T-helper 17 cell (primary cell): ENCODE data around the gene HTR4. TPM values are rescaled to one million over a fixed set of nuclear protein-coding genes. Genes with fewer than 3 reads are reported as not detected.

ENCODE experiments used
- ATAC-seq: fragments of 150-1000 bp; cut with Tn5 transposase; 2 replicates; pipeline ENCODE4 v1.10.0; 2021; ENCODE audit warnings: mild to moderate bottlenecking, moderate library complexity
- DNase-seq, 3 donors: peaks; one replicate each; pipeline versions ENCODE4 v3.0.0 to v3.0.0-alpha.2; 2020 to 2021
- H3K9me3 ChIP-seq: one replicate; pipeline ENCODE4 v1.7.0; 2013; ENCODE audit warnings: low read length, mild to moderate bottlenecking; ENCODE audit not compliant: control insufficient read depth, poor library complexity, severe bottlenecking
- H3K27ac Mint-ChIP-seq: one replicate; pipeline ENCODE4 v1.8.0; 2022; ENCODE audit warnings: mild to moderate bottlenecking, moderate library complexity, mixed read lengths
- H3K27me3 Mint-ChIP-seq: one replicate; pipeline ENCODE4 v1.8.0; 2022; ENCODE audit warnings: mixed read lengths
- H3K36me3 Mint-ChIP-seq: one replicate; pipeline ENCODE4 v1.8.0; 2022; ENCODE audit warnings: low read depth, mixed read lengths
- H3K4me1 Mint-ChIP-seq: one replicate; pipeline ENCODE4 v1.8.0; 2022; ENCODE audit warnings: mild to moderate bottlenecking, mixed read lengths
- H3K4me3 Mint-ChIP-seq: one replicate; pipeline ENCODE4 v1.8.0; 2022; ENCODE audit warnings: mild to moderate bottlenecking, moderate library complexity, mixed read lengths
- total RNA-seq, 4 donors: library from RNA in 2 of 4; stranded (reverse) in 2 of 4; gene quantifications; one replicate each; pipeline ENCODE4 v1.2.3 and lab custom pipeline; 2022 to 2026

Gene HTR4
- total RNA-seq, 2 donors from 2014 or later, result not detected

GRCh38 chr5:148641735-148642134, 12.6 kb downstream of the HTR4 start:
- Mint-ChIP-seq H3K27ac (no peak overlapping the region), H3K4me1 (no peaks in the 10 kb centered on the region), H3K36me3 (no peaks in the 10 kb centered on the region), H3K4me3 (no peak overlapping the region), H3K27me3 (peaks cover 44% of the 10 kb centered on the region)
- ATAC-seq (no peak), DNase-seq (no peak)
- no peaks in the 10 kb centered on the region for H3K9me3 ChIP-seq

GRCh38 chr5:148640471-148640870, 13.9 kb downstream of the HTR4 start:
- Mint-ChIP-seq H3K4me3 (no peak overlapping the region), H3K27me3 (peaks cover 36% of the 10 kb centered on the region), H3K27ac (no peak overlapping the region), H3K36me3 (no peaks in the 10 kb centered on the region), H3K4me1 (no peaks in the 10 kb centered on the region)
- no peak for DNase-seq
- no peaks in the 10 kb centered on the region for H3K9me3 ChIP-seq
- no peak for ATAC-seq

- no peaks in the 10 kb centered on the region for H3K9me3 ChIP-seq
Observed at GRCh38 chr5:148639081-148639480, 15.2 kb downstream of the HTR4 start.

GRCh38 chr5:148636353-148636752, 18.0 kb downstream of the HTR4 start:
- H3K9me3 ChIP-seq, result no peaks in the 10 kb centered on the region
- H3K36me3 Mint-ChIP-seq, result no peaks in the 10 kb centered on the region
- no peak for ATAC-seq
- H3K27me3 Mint-ChIP-seq, result peaks cover 31% of the 10 kb centered on the region
- H3K4me3 Mint-ChIP-seq, result no peak overlapping the region
- no peak for DNase-seq
- no peak overlapping the region for H3K27ac Mint-ChIP-seq
- H3K4me1 Mint-ChIP-seq, result no peaks in the 10 kb centered on the region

More at GRCh38 chr5:148639081-148639480, 15.2 kb downstream of the HTR4 start:
- H3K27me3 Mint-ChIP-seq, result peaks cover 36% of the 10 kb centered on the region
- H3K36me3 Mint-ChIP-seq, result no peaks in the 10 kb centered on the region
- DNase-seq (no peak), ATAC-seq (no peak)
- H3K4me1 Mint-ChIP-seq, result no peaks in the 10 kb centered on the region
- H3K27ac Mint-ChIP-seq, result no peak overlapping the region
- H3K4me3 Mint-ChIP-seq, result no peak overlapping the region

GRCh38 chr5:148635321-148636083, 18.8 kb downstream of the HTR4 start:
- no peak overlapping the region for H3K27ac Mint-ChIP-seq
- no peak for DNase-seq
- ATAC-seq, result no peak
- no peaks in the 10 kb centered on the region for H3K9me3 ChIP-seq
- H3K4me1 Mint-ChIP-seq, result no peaks in the 10 kb centered on the region
- H3K27me3 Mint-ChIP-seq, result peaks cover 23% of the 10 kb centered on the region
- H3K36me3 Mint-ChIP-seq, result no peaks in the 10 kb centered on the region
- no peak overlapping the region for H3K4me3 Mint-ChIP-seq

- no peaks in the 10 kb centered on the region for H3K36me3 Mint-ChIP-seq
- no peaks in the 10 kb centered on the region for H3K4me1 Mint-ChIP-seq
- ATAC-seq (no peak), DNase-seq (no peak)
- no peak overlapping the region for H3K27ac Mint-ChIP-seq
- H3K27me3 Mint-ChIP-seq, result peaks cover 17% of the 10 kb centered on the region
- H3K9me3 ChIP-seq, result no peaks in the 10 kb centered on the region
- no peak overlapping the region for H3K4me3 Mint-ChIP-seq
Observed at GRCh38 chr5:148633067-148633377, 21.3 kb downstream of the HTR4 start.

GRCh38 chr5:148632255-148633066, 21.9 kb downstream of the HTR4 start:
- DNase-seq (no peak), ATAC-seq (no peak)
- Mint-ChIP-seq H3K27ac (no peak overlapping the region), H3K27me3 (peaks cover 17% of the 10 kb centered on the region), H3K4me3 (no peak overlapping the region), H3K36me3 (no peaks in the 10 kb centered on the region), H3K4me1 (no peaks in the 10 kb centered on the region)
- H3K9me3 ChIP-seq, result no peaks in the 10 kb centered on the region

GRCh38 chr5:148626986-148627385, 27.3 kb downstream of the HTR4 start:
- Mint-ChIP-seq H3K4me3 (no peak overlapping the region), H3K27me3 (peaks cover 27% of the 10 kb centered on the region), H3K27ac (no peak overlapping the region), H3K4me1 (peaks cover 7% of the 10 kb centered on the region), H3K36me3 (peaks cover 10% of the 10 kb centered on the region)
- no peak for DNase-seq
- no peaks in the 10 kb centered on the region for H3K9me3 ChIP-seq
- ATAC-seq, result no peak

- H3K36me3 Mint-ChIP-seq, result peaks cover 10% of the 10 kb centered on the region
Observed at GRCh38 chr5:148626081-148626613, 28.2 kb downstream of the HTR4 start.

GRCh38 chr5:148625250-148625649, 29.1 kb downstream of the HTR4 start:
- H3K27me3 Mint-ChIP-seq, result peaks cover 28% of the 10 kb centered on the region
- no peaks in the 10 kb centered on the region for H3K9me3 ChIP-seq
- H3K4me1 Mint-ChIP-seq, result peaks cover 17% of the 10 kb centered on the region
- H3K4me3 Mint-ChIP-seq, result no peak overlapping the region
- H3K27ac Mint-ChIP-seq, result no peak overlapping the region
- ATAC-seq, result no peak
- peaks cover 10% of the 10 kb centered on the region for H3K36me3 Mint-ChIP-seq
- DNase-seq, result no peak

More at GRCh38 chr5:148626081-148626613, 28.2 kb downstream of the HTR4 start:
- H3K4me1 Mint-ChIP-seq, result peaks cover 13% of the 10 kb centered on the region
- no peaks in the 10 kb centered on the region for H3K9me3 ChIP-seq
- H3K27me3 Mint-ChIP-seq, result peaks cover 29% of the 10 kb centered on the region
- H3K27ac Mint-ChIP-seq, result no peak overlapping the region
- H3K4me3 Mint-ChIP-seq, result no peak overlapping the region
- no peak for ATAC-seq
- DNase-seq, result no peak

GRCh38 chr5:148623741-148624140, 30.6 kb downstream of the HTR4 start:
- DNase-seq (no peak), ATAC-seq (no peak)
- H3K36me3 Mint-ChIP-seq, result peaks cover 10% of the 10 kb centered on the region
- peaks cover 27% of the 10 kb centered on the region for H3K4me1 Mint-ChIP-seq
- no peak overlapping the region for H3K27ac Mint-ChIP-seq
- H3K27me3 Mint-ChIP-seq, result peaks cover 22% of the 10 kb centered on the region
- no peaks in the 10 kb centered on the region for H3K9me3 ChIP-seq
- no peak overlapping the region for H3K4me3 Mint-ChIP-seq

GRCh38 chr5:148623101-148623500, 31.2 kb downstream of the HTR4 start:
- no peaks in the 10 kb centered on the region for H3K9me3 ChIP-seq
- no peak for DNase-seq

GRCh38 chr5:148620696-148621095, 33.6 kb downstream of the HTR4 start:
- peaks cover 24% of the 10 kb centered on the region for H3K27me3 Mint-ChIP-seq
- peaks cover 7% of the 10 kb centered on the region for H3K36me3 Mint-ChIP-seq
- H3K9me3 ChIP-seq, result no peaks in the 10 kb centered on the region
- peak; percentile 98 for ATAC-seq
- H3K4me3 Mint-ChIP-seq, result no peak overlapping the region
- no peak for DNase-seq
- peaks cover 28% of the 10 kb centered on the region for H3K4me1 Mint-ChIP-seq
- peak overlapping the region; percentile 37 for H3K27ac Mint-ChIP-seq

More at GRCh38 chr5:148623101-148623500, 31.2 kb downstream of the HTR4 start:
- Mint-ChIP-seq H3K4me3 (no peak overlapping the region), H3K36me3 (peaks cover 10% of the 10 kb centered on the region), H3K27ac (no peak overlapping the region), H3K27me3 (peaks cover 22% of the 10 kb centered on the region), H3K4me1 (peaks cover 28% of the 10 kb centered on the region)
- ATAC-seq, result no peak
